Measurements from ENCODE around the gene RABGAP1L.

GRCh38 chr1:174999936-175000696, 840.8 kb downstream of the RABGAP1L start, which contains the start of gene CACYBP:
- TF ChIP-seq CTCF (IDR thresholded peaks at IDR 0.05 in 8 of 11, conservative IDR thresholded peaks at IDR 0.05 in 3 of 11) (no peak), POLR2A (IDR thresholded peaks at IDR 0.05) (peak in 1 of 3 donors; percentile 34), POLR2AphosphoS5 (IDR thresholded peaks at IDR 0.05) (peak in 2 of 3 donors; percentile 89 to 90)

Measured in spleen (tissue), 7 donors.